ENCODE results near the gene SLC35A5. TPM values are rescaled to one million over a fixed set of nuclear protein-coding genes. Genes with fewer than 3 reads are reported as not detected.

Gene SLC35A5
- total and polyA plus RNA-seq, 2 experiments from 2014 or later = 48.6 to 53.0 TPM

GRCh38 chr3:112633191-112633590 is 71.3 kb downstream of the SLC35A5 start:
- 2 to 32% methylated on average over 3 of the region's 3 CpGs for WGBS, 2 experiments (ENCODE audit: low coverage in 1 of 2, low lambda C conversion rate in 2 of 2, missing lambda C conversion rate in 2 of 2)
- DNase-seq = peak; percentile 26
- Histone ChIP-seq H3F3A (ENCODE audit: insufficient read depth) (peaks cover 100% of the 10 kb centered on the region), H4K20me1 (ENCODE audit: insufficient read depth) (peaks cover 24% of the 10 kb centered on the region; the same call in 1 of the 2 replicates), H3K9me3 (ENCODE audit: low read depth) (no peaks in the 10 kb centered on the region), H3K79me2 (ENCODE audit: insufficient read depth) (peaks cover 100% of the 10 kb centered on the region), H3K4me3 (peak overlapping the region; percentile 97), H3K4me1 (ENCODE audit: insufficient read depth) (peaks cover 61% of the 10 kb centered on the region), H3K27me3 (replicated peaks; ENCODE audit: insufficient read depth) (no peaks in the 10 kb centered on the region), H3K4me2 (ENCODE audit: unreplicated experiment) (peak overlapping the region; percentile 98), H3K36me3 (ENCODE audit: low read depth) (peaks cover 87% of the 10 kb centered on the region), H3K9me2 (ENCODE audit: insufficient read depth) (no peaks in the 10 kb centered on the region), H3K9ac (peak overlapping the region; percentile 97), H3K27ac (peak overlapping the region; percentile 95), H2AFZ (no peak overlapping the region)
- TF ChIP-seq EZH2 (IDR thresholded peaks at IDR 0.05; ENCODE audit: insufficient read depth, poor library complexity, severe bottlenecking) = no peak
- TF ChIP-seq EZH2phosphoT487 (IDR thresholded peaks at IDR 0.05; ENCODE audit: insufficient read depth, low read depth) = no peak
- in situ Hi-C loops (cut with MboI) = no loop called here

GRCh38 chr3:112633757-112634156 is 71.9 kb downstream of the SLC35A5 start:
- Histone ChIP-seq H3F3A (ENCODE audit: insufficient read depth) (peaks cover 100% of the 10 kb centered on the region), H3K27ac (peak overlapping the region; percentile 95), H3K4me3 (peak overlapping the region; percentile 97), H3K27me3 (replicated peaks; ENCODE audit: insufficient read depth) (no peaks in the 10 kb centered on the region), H3K36me3 (ENCODE audit: low read depth) (peaks cover 85% of the 10 kb centered on the region), H3K4me1 (ENCODE audit: insufficient read depth) (peaks cover 55% of the 10 kb centered on the region), H2AFZ (no peak overlapping the region), H3K4me2 (ENCODE audit: unreplicated experiment) (peak overlapping the region; percentile 98), H3K79me2 (ENCODE audit: insufficient read depth) (peaks cover 100% of the 10 kb centered on the region), H3K9me3 (ENCODE audit: low read depth) (no peaks in the 10 kb centered on the region), H3K9ac (peak overlapping the region; percentile 97), H3K9me2 (ENCODE audit: insufficient read depth) (no peaks in the 10 kb centered on the region), H4K20me1 (ENCODE audit: insufficient read depth) (peaks cover 24% of the 10 kb centered on the region; the same call in 1 of the 2 replicates)
- DNase-seq = peak; percentile 44
- 0 to 3% methylated on average over 1 of the region's 1 CpG for WGBS, 2 experiments (ENCODE audit: low coverage in 1 of 2, low lambda C conversion rate in 2 of 2, missing lambda C conversion rate in 2 of 2)
- in situ Hi-C loops (cut with MboI) = no loop called here
- TF ChIP-seq EZH2phosphoT487 (IDR thresholded peaks at IDR 0.05; ENCODE audit: insufficient read depth, low read depth) (no peak), EZH2 (IDR thresholded peaks at IDR 0.05; ENCODE audit: insufficient read depth, poor library complexity, severe bottlenecking) (no peak)

GRCh38 chr3:112634786-112635541 is 73.1 kb downstream of the SLC35A5 start:
- peak; percentile 56 for DNase-seq
- peak overlapping the region; percentile 97 for H3K9ac ChIP-seq
- H4K20me1 ChIP-seq (ENCODE audit: insufficient read depth) = peaks cover 24% of the 10 kb centered on the region; the same call in 1 of the 2 replicates
- peaks cover 84% of the 10 kb centered on the region for H3K36me3 ChIP-seq (ENCODE audit: low read depth)
- in situ Hi-C loops (cut with MboI) = no loop called here
- 0 to 2% methylated on average over 4 of the region's 4 CpGs for WGBS, 2 experiments (ENCODE audit: low coverage in 1 of 2, low lambda C conversion rate in 2 of 2, missing lambda C conversion rate in 2 of 2)
- peak overlapping the region; percentile 98 for H3K4me2 ChIP-seq (ENCODE audit: unreplicated experiment)
- H3K4me3 ChIP-seq = peak overlapping the region; percentile 97
- H3K27ac ChIP-seq = peak overlapping the region; percentile 95
- H3K4me1 ChIP-seq (ENCODE audit: insufficient read depth) = peaks cover 44% of the 10 kb centered on the region
- H2AFZ ChIP-seq = no peak overlapping the region
- no peak for TF ChIP-seq EZH2phosphoT487 (IDR thresholded peaks at IDR 0.05; ENCODE audit: insufficient read depth, low read depth)
- no peak for TF ChIP-seq EZH2 (IDR thresholded peaks at IDR 0.05; ENCODE audit: insufficient read depth, poor library complexity, severe bottlenecking)
- H3F3A ChIP-seq (ENCODE audit: insufficient read depth) = peaks cover 100% of the 10 kb centered on the region
- H3K27me3 ChIP-seq (replicated peaks; ENCODE audit: insufficient read depth) = no peaks in the 10 kb centered on the region
- H3K9me3 ChIP-seq (ENCODE audit: low read depth) = no peaks in the 10 kb centered on the region
- peaks cover 100% of the 10 kb centered on the region for H3K79me2 ChIP-seq (ENCODE audit: insufficient read depth)
- no peaks in the 10 kb centered on the region for H3K9me2 ChIP-seq (ENCODE audit: insufficient read depth)

Other genes starting within 250 kb of the SLC35A5 start
- 0.76 TPM in 1 of 2 replicates, not detected in the other for gene CD200, start 228.9 kb upstream of the SLC35A5 start, total RNA-seq (2014; rRNA removed; shearing (Covaris generic))
- 0.18 and 0.20 TPM in 2 replicates for gene CD200, start 228.9 kb upstream of the SLC35A5 start, polyA plus RNA-seq (2016; fragmentation: Nextera tagmentation; extraction: Ambion mirVana)
- not detected in 2 replicates for gene BTLA, start 62.6 kb upstream of the SLC35A5 start, total RNA-seq (2014; rRNA removed; shearing (Covaris generic))
- gene BTLA, start 62.6 kb upstream of the SLC35A5 start, polyA plus RNA-seq (2016; fragmentation: Nextera tagmentation; extraction: Ambion mirVana) = 0.38 TPM in 1 of 2 replicates, not detected in the other
- gene ATG3, start 83 bp upstream of the SLC35A5 start, total RNA-seq (2014; rRNA removed; shearing (Covaris generic)) = 44.0 and 58.6 TPM in 2 replicates
- 69.8 and 70.6 TPM in 2 replicates for gene ATG3, start 83 bp upstream of the SLC35A5 start, polyA plus RNA-seq (2016; fragmentation: Nextera tagmentation; extraction: Ambion mirVana)
- 1,174 and 1,238 TPM in 2 replicates for gene CCDC80, start 79.1 kb downstream of the SLC35A5 start, total RNA-seq (2014; rRNA removed; shearing (Covaris generic))
- gene CCDC80, start 79.1 kb downstream of the SLC35A5 start, polyA plus RNA-seq (2016; fragmentation: Nextera tagmentation; extraction: Ambion mirVana) = 2,200 and 2,264 TPM in 2 replicates